ENCODE data around the gene ZNF277.

The ZNF277 gene

GRCh38 chr7:112182749-112183148 lies 23.7 kb upstream of the ZNF277 start:
- TF ChIP-seq CTCF (IDR thresholded peaks at IDR 0.05; ENCODE audit: borderline replicate concordance, control extremely low read depth, extremely low read depth, insufficient read depth, missing control alignments): no peak
- in situ Hi-C loops (cut with MboI; ENCODE audit: low sequenced_read_pairs, unreplicated experiment): no loop called here

GRCh38 chr7:112183266-112183665 lies 23.2 kb upstream of the ZNF277 start:
- in situ Hi-C loops (cut with MboI; ENCODE audit: low sequenced_read_pairs, unreplicated experiment): no loop called here
- no peak for TF ChIP-seq CTCF (IDR thresholded peaks at IDR 0.05; ENCODE audit: borderline replicate concordance, control extremely low read depth, extremely low read depth, insufficient read depth, missing control alignments)
- DNase-seq (ENCODE audit: low spot score): no peak

More at GRCh38 chr7:112182749-112183148, 23.7 kb upstream of the ZNF277 start:
- no peak for DNase-seq (ENCODE audit: low spot score)

GRCh38 chr7:112184455-112184854 lies 22.0 kb upstream of the ZNF277 start:
- in situ Hi-C loops (cut with MboI; ENCODE audit: low sequenced_read_pairs, unreplicated experiment): no loop called here
- no peak for DNase-seq (ENCODE audit: low spot score)
- no peak for TF ChIP-seq CTCF (IDR thresholded peaks at IDR 0.05; ENCODE audit: borderline replicate concordance, control extremely low read depth, extremely low read depth, insufficient read depth, missing control alignments)

GRCh38 chr7:112185005-112185834 lies 21.3 kb upstream of the ZNF277 start:
- no peak for DNase-seq (ENCODE audit: low spot score)
- no peak for TF ChIP-seq CTCF (IDR thresholded peaks at IDR 0.05; ENCODE audit: borderline replicate concordance, control extremely low read depth, extremely low read depth, insufficient read depth, missing control alignments)
- in situ Hi-C loops (cut with MboI; ENCODE audit: low sequenced_read_pairs, unreplicated experiment): no loop called here

- TF ChIP-seq CTCF (IDR thresholded peaks at IDR 0.05; ENCODE audit: borderline replicate concordance, control extremely low read depth, extremely low read depth, insufficient read depth, missing control alignments): no peak
- DNase-seq (ENCODE audit: low spot score): no peak
- in situ Hi-C loops (cut with MboI; ENCODE audit: low sequenced_read_pairs, unreplicated experiment): no loop called here
Measured at GRCh38 chr7:112186300-112186699, 20.2 kb upstream of the ZNF277 start.

GRCh38 chr7:112188257-112188656 lies 18.2 kb upstream of the ZNF277 start:
- no peak for DNase-seq (ENCODE audit: low spot score)
- no peak for TF ChIP-seq CTCF (IDR thresholded peaks at IDR 0.05; ENCODE audit: borderline replicate concordance, control extremely low read depth, extremely low read depth, insufficient read depth, missing control alignments)
- in situ Hi-C loops (cut with MboI; ENCODE audit: low sequenced_read_pairs, unreplicated experiment): no loop called here
